B cell (primary cell): Measurements from ENCODE around the gene RBM33. TPM values are rescaled to one million over a fixed set of nuclear protein-coding genes. Genes with fewer than 3 reads are reported as not detected.
A peak's percentile ranks its signal among the peaks of the same experiment; 100 is the strongest.

Source experiments
- ATAC-seq: fragments of 200-7000 bp; cut with Tn5 transposase; one replicate; pipeline ENCODE4 v1.10.0; 2021; ENCODE audit warnings: low read depth, mild to moderate bottlenecking, moderate number of reproducible peaks, moderate library complexity
- CTCF ChIA-PET: fragments of 350-600 bp; sonication (Branson Sonifier 250); formaldehyde crosslinking; loops from one replicate; lab custom pipeline; 2021; ENCODE audit warnings: antibody characterized with exemption, inconsistent platforms; lab: Charles Lee
- POLR2A ChIA-PET: fragments of 350-600 bp; sonication (Branson Sonifier 250); formaldehyde crosslinking; loops from one replicate; lab custom pipeline; 2021; ENCODE audit warnings: antibody characterized with exemption; lab: Charles Lee
- DNase-seq: peaks from one replicate; pipeline ENCODE4 v3.0.0; 2013
- H2AFZ ChIP-seq: 2 replicates; pipeline ENCODE4 v1.6.1; 2012; ENCODE audit warnings: mild to moderate bottlenecking, low read depth, low read length; ENCODE audit not compliant: insufficient read depth, poor library complexity, severe bottlenecking
- H3K27ac ChIP-seq, 2 donors: 1 replicate in 1 of 2; 2 replicates in 1 of 2; pipeline ENCODE4 v1.5.1; 2012 to 2013; ENCODE audit warnings: low read length in 2 of 2, mild to moderate bottlenecking in 2 of 2, moderate library complexity in 1 of 2
- H3K27me3 ChIP-seq, 4 experiments: fragments of 200-600 bp in 1 of 4; sonication (generic) in 1 of 4; replicated peaks in 1 of 4; 1 replicate in 2 of 4; 2 replicates in 2 of 4; pipeline versions ENCODE4 v1.6.1 to v1.7.0; 2013 to 2016; ENCODE audit warnings: low read length in 3 of 4, mild to moderate bottlenecking in 2 of 4, mixed read lengths in 1 of 4, moderate library complexity in 1 of 4; ENCODE audit not compliant: insufficient read depth in 4 of 4, control insufficient read depth in 3 of 4; ENCODE audit errors: control extremely low read depth in 1 of 4
- H3K36me3 ChIP-seq, 2 experiments: replicated peaks in 1 of 2; 1 replicate in 1 of 2; 2 replicates in 1 of 2; pipeline versions ENCODE4 v1.6.1 to v1.7.1; 2013; ENCODE audit warnings: low read length in 1 of 2; ENCODE audit not compliant: insufficient read depth in 2 of 2, control insufficient read depth in 1 of 2; ENCODE audit errors: control extremely low read depth in 1 of 2, extremely low read depth in 1 of 2
- H3K4me1 ChIP-seq, 2 donors: fragments of 200-600 bp in 1 of 2; sonication (generic) in 1 of 2; 1 replicate in 1 of 2; 2 replicates in 1 of 2; pipeline versions ENCODE4 v1.5.1 to v1.6.1; 2013 to 2017; ENCODE audit warnings: low read length in 2 of 2; ENCODE audit not compliant: control insufficient read depth in 2 of 2, insufficient read depth in 2 of 2
- H3K4me2 ChIP-seq: replicated peaks from 2 replicates; pipeline ENCODE3; 2012; ENCODE audit warnings: mild to moderate bottlenecking, low read depth, low read length; ENCODE audit not compliant: poor library complexity, severe bottlenecking
- H3K4me3 ChIP-seq, 5 experiments: fragments of 200-600 bp in 1 of 5; sonication (generic) in 1 of 5; 1 replicate in 3 of 5; 2 replicates in 2 of 5; pipeline versions ENCODE4 v1.5.1 to v1.7.0; 2011 to 2016; ENCODE audit warnings: low read length in 4 of 5, mild to moderate bottlenecking in 4 of 5, low read depth in 2 of 5, control low read depth in 1 of 5, moderate library complexity in 1 of 5; ENCODE audit not compliant: insufficient read depth in 1 of 5; ENCODE audit errors: control extremely low read depth in 1 of 5, extremely low read depth in 1 of 5
- H3K79me2 ChIP-seq: fragments of 200-600 bp; sonication (generic); one replicate; pipeline ENCODE4 v1.6.0; 2016; ENCODE audit warnings: low read length; ENCODE audit not compliant: control insufficient read depth, insufficient read depth
- H3K9ac ChIP-seq: fragments of 200-600 bp; sonication (generic); 2 replicates; pipeline ENCODE4 v1.6.1; 2017; ENCODE audit warnings: mild to moderate bottlenecking, low read length, moderate library complexity
- H3K9me3 ChIP-seq, 3 donors: one replicate each; pipeline versions ENCODE4 v1.6.1 to v1.7.1; 2013; ENCODE audit warnings: low read length in 2 of 3; ENCODE audit not compliant: control insufficient read depth in 2 of 3, insufficient read depth in 1 of 3; ENCODE audit errors: control extremely low read depth in 1 of 3
- H4K20me1 ChIP-seq: 2 replicates; pipeline ENCODE4 v1.6.0; 2012; ENCODE audit warnings: mild to moderate bottlenecking, low read length; ENCODE audit not compliant: insufficient read depth, control insufficient read depth, poor library complexity, severe bottlenecking
- H3K27ac Mint-ChIP-seq: one replicate; pipeline ENCODE4 v1.8.0; 2021; ENCODE audit warnings: mixed read lengths
- H3K27me3 Mint-ChIP-seq: one replicate; pipeline ENCODE4 v1.8.0; 2021; ENCODE audit warnings: mixed read lengths
- H3K4me1 Mint-ChIP-seq: one replicate; pipeline ENCODE4 v1.8.0; 2021; ENCODE audit warnings: mixed read lengths
- H3K4me3 Mint-ChIP-seq: one replicate; pipeline ENCODE4 v1.8.0; 2021; ENCODE audit warnings: mixed read lengths
- H3K9me3 Mint-ChIP-seq: one replicate; pipeline ENCODE4 v1.8.0; 2022; ENCODE audit warnings: mixed read lengths; ENCODE audit not compliant: insufficient read depth
- CTCF ChIP-seq: fragments of 200-600 bp; IDR thresholded peaks from one replicate; pipeline ENCODE4 v1.8.0; 2022; ENCODE audit warnings: antibody characterized with exemption, mild to moderate bottlenecking
- EZH2 ChIP-seq: IDR thresholded peaks from 2 replicates; pipeline ENCODE4 v1.6.1; 2012; ENCODE audit warnings: borderline replicate concordance, low read depth, mild to moderate bottlenecking, moderate library complexity, low read length; ENCODE audit not compliant: insufficient read depth, poor library complexity, severe bottlenecking
- WGBS: methylation state at CpG from one replicate; pipeline ENCODE4 v1.1.5; 2013; ENCODE audit warnings: missing lambda C conversion rate; ENCODE audit not compliant: insufficient coverage; 5-methylcytosine and 5-hydroxymethylcytosine counted together
- intact Hi-C: fragments of 100-400 bp; cut with micrococcal nuclease; formaldehyde crosslinking; loops from one replicate; pipeline ENCODE4 v1.10.0; 2022
- polyA plus RNA-seq: library from polyadenylated mRNA; depleted of rRNA; stranded (reverse); fragments of >200 nt; gene quantifications from 2 replicates; pipeline ENCODE4 v1.2.3, GENCODE V29; 2012
- total RNA-seq, 2 donors: library from RNA; stranded (reverse); fragments of 120-200 nt in 1 of 2; gene quantifications; 1 replicate in 1 of 2; 2 replicates in 1 of 2; pipeline versions ENCODE4 v1.2.3 to v1.2.4, GENCODE V29; 2013 to 2022

RBM33 gene
- total and polyA plus RNA-seq, 2 donors (not counting 1 experiment from before 2014, with no cell fraction given) = 33.5 to 189 TPM

GRCh38 chr7:155796381-155797261, 152.2 kb downstream of the RBM33 start:
- TF ChIP-seq CTCF (peak; percentile 88), EZH2 (no peak)
- no peaks in the 10 kb centered on the region for H3K9me3 ChIP-seq
- peak overlapping the region; percentile 33 for H2AFZ ChIP-seq
- intact Hi-C loops = loop anchor here (1.0 to 5.0 kb wide), 2 partner anchors 676 to 1021 kb away; no protein-coding TSS in a partner anchor
- H3K27ac Mint-ChIP-seq = no peak overlapping the region
- H3K4me3 Mint-ChIP-seq = no peak overlapping the region
- peak; percentile 91 for ATAC-seq
- H3K4me1 ChIP-seq = peaks cover 18% of the 10 kb centered on the region in 2 donors
- no peaks in the 10 kb centered on the region for H4K20me1 ChIP-seq
- peak; percentile 72 for DNase-seq
- H3K4me2 ChIP-seq = peak overlapping the region; percentile 59
- ChIA-PET CTCF (interaction anchor here (1.1 kb wide), 1 partner anchor 1020 kb away, joined by 3 read pairs; no protein-coding TSS in a partner anchor), POLR2A (no interaction called here)
- no peak overlapping the region for H3K4me3 ChIP-seq
- H3K27me3 ChIP-seq = peaks cover 0 to 49% (median 15%) of the 10 kb centered on the region in 4 experiments
- peaks cover 10% of the 10 kb centered on the region for H3K4me1 Mint-ChIP-seq
- H3K36me3 ChIP-seq = no peaks in the 10 kb centered on the region
- peaks cover 40% of the 10 kb centered on the region for H3K27me3 Mint-ChIP-seq
- H3K9me3 Mint-ChIP-seq = no peaks in the 10 kb centered on the region
- no peak overlapping the region for H3K9ac ChIP-seq
- no peak overlapping the region for H3K27ac ChIP-seq
- WGBS = 34% methylated on average over 59 of the region's 60 CpGs
- no peaks in the 10 kb centered on the region for H3K79me2 ChIP-seq
